LNCAP (cell line): Measurements from ENCODE around the gene OR56A4.

Experiments
- TF ChIP-seq, protein P1 (sequence below): fragments of 450-650 bp; IDR thresholded peaks from 2 replicates; pipeline ENCODE4 v1.5.1; 2017; ENCODE audit warnings: mild to moderate bottlenecking

The OR56A4 gene

DNA sequence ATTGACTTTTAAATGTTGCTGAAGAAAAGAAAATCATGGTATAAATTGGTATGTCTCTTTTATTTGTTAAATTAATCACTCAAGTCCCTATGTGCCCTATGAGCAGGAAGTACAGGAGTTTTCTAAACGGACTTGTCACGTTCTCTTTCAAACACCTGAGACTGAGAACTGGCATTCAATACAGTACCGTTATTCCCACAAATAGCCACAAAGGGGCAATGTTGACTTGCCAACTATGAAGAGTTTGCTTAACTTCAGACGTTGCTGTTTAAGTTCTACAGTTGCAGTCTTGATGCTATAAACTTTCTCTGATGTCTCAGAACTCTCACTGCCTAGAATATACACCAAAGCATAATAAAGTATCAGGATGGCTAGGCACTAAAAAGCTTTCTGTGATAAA is 16.2 kb upstream of the OR56A4 start:
- TF ChIP-seq, protein P1, sequence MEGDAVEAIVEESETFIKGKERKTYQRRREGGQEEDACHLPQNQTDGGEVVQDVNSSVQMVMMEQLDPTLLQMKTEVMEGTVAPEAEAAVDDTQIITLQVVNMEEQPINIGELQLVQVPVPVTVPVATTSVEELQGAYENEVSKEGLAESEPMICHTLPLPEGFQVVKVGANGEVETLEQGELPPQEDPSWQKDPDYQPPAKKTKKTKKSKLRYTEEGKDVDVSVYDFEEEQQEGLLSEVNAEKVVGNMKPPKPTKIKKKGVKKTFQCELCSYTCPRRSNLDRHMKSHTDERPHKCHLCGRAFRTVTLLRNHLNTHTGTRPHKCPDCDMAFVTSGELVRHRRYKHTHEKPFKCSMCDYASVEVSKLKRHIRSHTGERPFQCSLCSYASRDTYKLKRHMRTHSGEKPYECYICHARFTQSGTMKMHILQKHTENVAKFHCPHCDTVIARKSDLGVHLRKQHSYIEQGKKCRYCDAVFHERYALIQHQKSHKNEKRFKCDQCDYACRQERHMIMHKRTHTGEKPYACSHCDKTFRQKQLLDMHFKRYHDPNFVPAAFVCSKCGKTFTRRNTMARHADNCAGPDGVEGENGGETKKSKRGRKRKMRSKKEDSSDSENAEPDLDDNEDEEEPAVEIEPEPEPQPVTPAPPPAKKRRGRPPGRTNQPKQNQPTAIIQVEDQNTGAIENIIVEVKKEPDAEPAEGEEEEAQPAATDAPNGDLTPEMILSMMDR, result peak; percentile 54; the same call in 1 of the 2 replicates

- TF ChIP-seq, protein P1, result no peak
Measured at GRCh38 chr11:6013042-6013441, 6.3 kb upstream of the OR56A4 start.

DNA sequence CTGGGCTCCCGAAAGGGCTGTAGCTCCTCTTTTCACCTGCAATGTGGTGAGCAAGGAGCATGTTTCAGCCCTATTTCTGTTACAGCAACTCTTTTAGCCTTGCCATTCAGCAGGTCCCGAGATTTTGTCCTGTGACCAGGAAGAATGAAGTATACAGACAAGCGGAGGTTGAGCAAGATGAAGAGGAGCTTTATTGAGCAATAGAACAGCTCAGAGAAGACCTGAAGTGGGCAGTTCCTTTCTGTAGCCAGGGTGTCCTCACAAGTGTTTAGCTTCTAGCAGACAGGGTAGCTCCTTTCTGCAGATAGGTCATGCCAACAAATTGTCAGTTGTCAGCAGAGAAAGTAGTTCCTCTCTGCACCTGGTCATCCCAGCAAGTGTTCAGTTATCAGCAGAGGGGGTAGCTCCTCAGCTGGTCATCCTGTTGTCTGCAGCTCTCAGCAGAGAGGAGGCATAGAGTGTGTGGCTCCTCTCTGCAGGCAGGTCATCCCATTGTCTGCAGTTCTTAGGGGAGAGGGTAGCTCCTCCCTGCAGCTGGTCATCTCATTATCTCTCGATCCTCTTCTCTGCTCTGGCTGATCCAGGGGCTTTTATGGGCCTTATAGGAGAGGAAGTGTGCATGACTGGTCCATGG is 5.4 kb upstream of the OR56A4 start:
- TF ChIP-seq, protein P1, result no peak

GRCh38 chr11:6006395-6006794 is 351 bp downstream of the OR56A4 start:
- TF ChIP-seq, protein P1, result no peak

DNA sequence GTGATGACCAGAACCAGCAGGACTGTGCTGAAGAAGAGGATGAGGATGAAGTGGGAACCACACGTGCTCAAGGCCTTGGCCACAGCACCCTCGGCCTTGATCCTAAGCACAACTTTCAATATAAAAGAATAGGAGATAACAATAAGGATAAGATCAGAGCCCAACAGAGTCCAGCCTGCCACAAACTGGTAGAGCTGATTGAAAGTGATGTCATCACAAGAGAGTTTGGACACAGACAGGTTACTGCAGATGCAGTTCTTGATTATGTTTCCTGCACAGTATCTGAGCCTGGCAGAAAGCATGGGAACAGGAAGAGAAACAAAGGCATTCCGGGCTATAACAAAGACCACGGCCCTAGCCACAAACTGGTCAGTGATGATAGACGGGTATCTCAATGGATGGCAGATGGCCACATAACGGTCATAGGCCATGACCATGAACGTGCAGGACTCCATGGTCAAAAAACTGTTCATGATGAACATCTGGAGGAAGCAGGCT is 4.5 kb downstream of the OR56A4 start:
- TF ChIP-seq, protein P1, result no peak

DNA sequence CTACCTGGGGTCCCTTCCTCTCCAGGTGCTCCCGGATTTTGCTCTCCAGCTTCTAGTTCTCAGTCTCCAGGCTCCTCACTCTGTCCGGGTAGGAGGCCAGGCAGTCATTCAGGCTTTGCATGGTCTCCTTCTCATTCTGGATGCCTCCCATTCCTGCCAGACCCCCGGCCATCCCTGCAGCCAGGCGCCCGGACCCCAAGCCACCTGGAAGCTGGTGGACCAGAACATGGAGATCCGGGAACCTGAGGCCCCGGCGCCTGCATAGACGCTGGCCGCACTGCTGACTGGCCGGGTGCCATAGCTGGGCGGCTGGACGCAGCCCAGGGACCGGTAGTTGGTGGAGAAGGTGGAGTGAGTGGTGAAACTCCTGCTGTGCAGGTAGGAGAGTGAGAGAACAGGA is 12.0 kb downstream of the OR56A4 start:
- TF ChIP-seq, protein P1, result no peak

DNA sequence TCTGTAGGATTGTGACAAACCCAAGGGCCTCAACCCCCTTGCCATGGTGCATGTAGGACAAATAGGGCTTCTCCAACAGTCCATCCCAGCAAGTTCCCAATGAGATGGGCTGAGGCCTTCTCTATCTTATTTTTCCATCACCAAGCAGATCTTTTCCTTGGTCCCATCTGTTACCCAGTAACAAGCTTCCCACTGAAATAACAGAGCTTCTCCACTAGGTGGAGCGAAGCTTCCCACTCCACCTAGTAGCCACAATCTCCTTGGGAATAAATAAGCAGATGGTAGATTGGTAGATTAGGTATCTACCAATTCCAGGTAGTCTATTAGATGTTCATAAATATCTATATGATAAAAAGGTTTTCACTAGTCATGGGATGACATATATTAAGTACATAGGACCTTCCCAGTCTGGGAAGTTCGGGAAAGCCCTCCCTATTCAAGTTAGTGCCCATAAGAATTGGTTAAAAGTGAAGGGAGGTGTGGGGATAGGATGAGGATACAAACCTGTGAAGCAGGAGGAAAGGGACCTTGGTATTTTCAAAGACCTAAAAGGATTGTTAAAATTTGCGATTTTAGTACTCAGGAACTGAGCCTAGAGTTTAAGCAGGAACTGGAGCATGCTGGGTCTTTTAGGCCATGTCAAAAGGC is 14.0 kb downstream of the OR56A4 start:
- TF ChIP-seq, protein P1, result peak; percentile 76
